D341Med (cell line): ENCODE measurements around the gene PFDN5.

Experiments
- DNase-seq: peaks from one replicate; pipeline ENCODE4 v3.0.0; 2012; ENCODE audit warnings: low spot score

The PFDN5 gene

DNA sequence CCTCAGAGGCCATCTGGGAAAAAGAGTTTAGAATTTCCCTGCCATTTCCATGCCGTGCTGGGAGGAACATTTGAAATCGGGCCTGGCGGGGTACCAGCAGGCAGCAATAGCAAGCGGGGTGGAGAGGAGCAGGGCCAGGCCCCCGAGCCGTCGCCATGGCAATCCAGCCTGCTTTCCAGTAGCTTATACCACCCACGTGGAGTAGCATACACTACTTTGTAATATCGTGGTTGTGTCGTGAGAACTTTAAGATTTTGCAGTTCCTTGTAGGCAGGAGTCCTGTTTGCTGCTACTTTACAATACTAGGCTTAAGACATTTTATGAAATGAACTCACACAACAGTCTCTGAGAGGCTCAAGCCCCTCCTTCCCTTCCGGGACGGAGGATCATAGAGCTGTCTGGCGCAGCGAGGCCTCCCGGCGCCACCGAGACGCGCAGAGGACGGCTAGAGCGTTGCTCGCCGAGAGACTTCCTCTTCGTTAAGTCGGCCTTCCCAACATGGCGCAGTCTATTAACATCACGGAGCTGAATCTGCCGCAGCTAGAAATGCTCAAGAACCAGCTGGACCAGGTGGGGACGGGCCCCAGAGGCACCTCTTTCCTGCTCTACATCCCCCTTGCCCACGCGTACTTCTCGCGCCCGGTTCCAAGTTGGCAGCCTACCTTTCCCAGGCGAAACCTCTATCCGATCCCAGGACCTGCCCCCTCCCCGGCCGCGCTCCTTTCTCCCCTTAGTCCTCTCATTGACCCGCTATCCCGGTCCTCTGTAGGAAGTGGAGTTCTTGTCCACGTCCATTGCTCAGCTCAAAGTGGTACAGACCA lies at the start of gene PFDN5:
PFDN5 (plus strand) TSS at position 473 of the 821 bp plus-strand sequence; CDS start at position 499, 26 bp downstream.
- DNase-seq: peak; percentile 92

DNA sequence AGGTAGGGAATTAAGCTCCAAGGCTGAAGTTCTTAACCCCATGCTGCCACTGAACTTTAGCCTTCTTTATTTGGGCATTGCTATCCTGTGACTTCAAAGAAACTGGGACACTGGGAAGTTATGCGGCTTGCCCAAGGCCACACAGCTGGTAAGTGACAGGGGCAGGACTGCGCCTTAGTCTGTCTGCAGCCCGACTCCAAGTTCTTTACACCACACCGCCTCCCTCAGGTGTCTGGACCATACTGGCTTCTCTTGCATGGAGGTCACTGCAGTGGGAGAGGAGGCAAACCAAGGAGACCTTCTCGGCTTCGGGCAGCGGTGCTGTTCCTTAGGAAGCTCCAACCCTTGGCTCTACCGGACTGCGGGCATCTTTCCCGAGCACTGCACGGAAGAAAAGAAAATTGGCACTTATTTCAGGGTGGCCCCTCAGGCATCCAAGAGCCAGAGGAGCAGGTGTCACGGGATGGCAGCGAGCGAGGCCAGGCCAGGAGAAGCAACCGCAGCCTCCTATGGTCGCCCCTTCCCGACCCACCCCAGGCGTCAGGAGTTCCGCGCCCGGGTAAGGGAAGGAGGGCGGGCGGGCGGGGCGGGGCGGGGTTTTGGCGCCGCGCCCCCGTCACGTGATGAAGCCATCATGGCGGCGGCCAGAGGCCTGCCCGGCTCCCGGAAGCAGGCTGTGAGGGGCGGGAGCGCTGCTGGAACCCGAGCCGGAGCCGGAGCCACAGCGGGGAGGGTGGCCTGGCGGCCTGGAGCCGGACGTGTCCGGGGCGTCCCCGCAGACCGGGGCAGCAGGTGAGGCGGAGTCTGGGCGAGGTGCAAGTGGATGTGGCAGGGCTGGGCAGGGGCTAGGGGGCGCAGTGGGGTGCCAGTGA lies 43.6 kb upstream of the PFDN5 start:
- peak; percentile 97 for DNase-seq

DNA sequence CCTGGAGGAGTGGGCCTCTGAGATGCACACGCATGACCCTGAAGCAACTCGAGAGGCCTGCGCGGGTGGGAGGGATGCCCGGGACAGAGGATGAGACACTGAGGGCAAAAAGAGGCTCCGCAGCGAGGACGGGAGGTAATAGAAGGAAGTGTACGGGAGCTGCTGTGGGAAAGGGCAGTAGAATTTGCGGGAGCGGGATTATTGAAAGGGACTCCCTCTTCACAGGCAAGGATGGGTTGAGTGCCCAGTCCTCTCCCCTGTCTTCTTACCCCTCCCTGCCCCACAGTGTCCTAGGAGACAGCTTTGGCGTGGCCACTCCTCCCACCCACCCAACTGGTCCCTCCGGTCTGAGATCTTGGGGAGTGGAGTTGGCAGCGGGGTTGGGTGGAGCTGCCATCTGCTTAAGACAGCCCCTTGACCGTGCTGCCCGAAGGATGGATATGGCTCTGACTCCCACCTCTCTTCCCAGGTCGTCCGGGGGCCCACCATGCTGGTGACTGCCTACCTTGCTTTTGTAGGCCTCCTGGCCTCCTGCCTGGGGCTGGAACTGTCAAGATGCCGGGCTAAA lies 42.9 kb upstream of the PFDN5 start:
- DNase-seq: peak; percentile 54

DNA sequence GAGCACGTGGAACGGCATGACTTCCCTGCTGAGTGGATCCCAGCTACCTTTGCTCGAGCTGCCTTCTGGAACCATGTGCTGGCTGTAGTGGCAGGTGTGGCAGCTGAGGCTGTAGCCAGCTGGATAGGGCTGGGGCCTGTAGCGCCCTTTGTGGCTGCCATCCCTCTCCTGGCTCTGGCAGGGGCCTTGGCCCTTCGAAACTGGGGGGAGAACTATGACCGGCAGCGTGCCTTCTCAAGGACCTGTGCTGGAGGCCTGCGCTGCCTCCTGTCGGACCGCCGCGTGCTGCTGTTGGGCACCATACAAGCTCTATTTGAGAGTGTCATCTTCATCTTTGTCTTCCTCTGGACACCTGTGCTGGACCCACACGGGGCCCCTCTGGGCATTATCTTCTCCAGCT lies 42.0 kb upstream of the PFDN5 start:
- no peak for DNase-seq

DNA sequence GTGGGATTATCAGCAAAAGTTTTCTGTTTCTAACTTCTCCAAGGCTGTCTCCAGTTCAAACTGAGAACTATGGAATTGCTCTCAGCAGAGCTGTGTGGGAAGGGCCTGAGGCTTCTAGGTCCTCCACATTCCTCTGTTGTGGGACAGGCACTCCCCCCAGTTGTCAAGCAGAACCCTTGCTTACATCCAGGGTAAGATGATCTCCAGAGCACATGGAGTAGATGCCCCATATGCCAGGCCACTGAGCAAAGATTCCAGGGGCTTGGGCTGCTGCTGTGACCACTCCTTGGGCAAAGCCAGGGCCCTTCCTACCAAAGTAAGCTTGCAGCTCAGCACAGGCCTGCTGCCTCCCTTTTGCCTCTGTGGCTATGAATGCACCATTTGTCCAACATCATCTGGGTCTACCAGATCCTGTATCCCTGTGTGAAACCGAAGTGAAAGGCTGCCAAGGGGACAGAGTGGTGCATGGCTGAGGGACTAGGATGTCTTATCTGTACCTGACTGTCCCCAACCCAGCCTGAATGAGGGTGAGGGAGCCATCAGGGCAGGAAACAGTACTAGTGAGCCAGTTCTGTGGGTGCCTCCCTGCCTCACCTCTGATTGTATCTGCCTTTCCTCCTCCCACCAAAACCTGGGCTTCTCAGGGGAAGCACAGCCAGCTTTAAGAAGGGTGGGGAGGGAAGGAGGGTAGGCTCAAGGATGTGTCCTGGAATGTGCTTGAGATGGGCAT lies 40.4 kb upstream of the PFDN5 start:
- no peak for DNase-seq

DNA sequence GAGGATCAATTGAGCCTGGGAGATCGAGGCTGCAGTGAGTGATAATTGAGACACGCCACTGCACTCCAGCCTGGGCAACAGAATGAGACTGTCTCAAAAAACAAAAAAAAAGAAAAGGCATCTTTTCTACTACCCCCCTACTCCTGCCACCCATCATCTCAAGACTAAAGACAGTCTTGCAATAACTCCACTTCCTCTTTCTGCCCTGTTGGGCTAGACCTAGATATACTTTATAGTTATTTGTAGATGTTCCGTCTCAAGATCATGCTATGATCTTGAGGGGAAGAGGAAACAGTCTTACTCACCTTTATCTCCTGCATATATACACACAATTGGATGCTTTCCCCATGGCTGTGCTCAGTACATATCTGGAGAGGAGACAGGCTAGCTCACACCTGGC lies 39.3 kb upstream of the PFDN5 start:
- DNase-seq: no peak

DNA sequence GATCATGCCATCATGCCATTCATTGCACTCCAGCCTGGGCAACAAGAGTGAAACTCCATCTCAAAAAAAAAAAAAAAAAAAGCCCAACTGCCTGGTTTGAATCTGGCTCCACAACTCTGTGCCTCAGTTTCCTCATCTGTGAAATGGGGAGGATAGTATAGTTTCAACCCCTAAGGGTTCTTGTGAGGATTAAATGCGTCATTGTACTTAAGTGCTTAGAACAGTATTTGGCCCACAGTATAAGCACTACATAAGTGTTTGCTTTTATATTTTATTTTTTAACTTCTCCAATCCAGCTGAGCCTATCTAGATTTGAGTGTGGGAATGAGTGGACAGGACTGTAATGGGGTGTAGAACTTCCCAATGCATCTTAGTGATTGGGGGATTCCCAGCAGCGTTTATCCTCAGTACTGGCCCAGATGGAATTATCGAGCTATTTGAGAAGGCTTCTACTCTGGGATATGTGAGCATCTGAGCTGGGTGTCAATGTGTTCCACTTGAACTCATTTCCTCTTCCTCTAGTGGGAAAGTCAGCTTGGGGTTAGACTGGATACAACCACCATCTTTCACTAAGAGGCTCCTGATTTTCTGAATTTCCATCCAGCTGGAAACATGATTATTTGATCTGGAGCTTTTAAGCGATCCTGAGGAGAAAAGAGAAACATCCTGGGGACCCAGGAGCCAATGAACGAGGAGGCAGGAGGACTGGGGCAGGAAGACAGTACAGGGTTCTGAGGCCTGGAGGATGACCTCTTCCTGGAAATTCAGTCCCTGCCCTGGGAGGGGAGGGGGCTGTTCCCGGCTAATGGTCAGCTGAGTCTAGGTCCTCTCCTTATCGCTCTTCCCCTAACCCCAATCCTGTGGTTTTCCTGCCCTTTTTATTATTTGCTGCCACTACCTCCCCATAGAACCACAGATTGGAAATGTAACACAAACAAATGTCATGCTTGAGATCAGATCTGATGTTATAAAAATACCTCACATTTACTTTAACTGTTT lies 36.5 kb upstream of the PFDN5 start:
- DNase-seq: peak; percentile 22

DNA sequence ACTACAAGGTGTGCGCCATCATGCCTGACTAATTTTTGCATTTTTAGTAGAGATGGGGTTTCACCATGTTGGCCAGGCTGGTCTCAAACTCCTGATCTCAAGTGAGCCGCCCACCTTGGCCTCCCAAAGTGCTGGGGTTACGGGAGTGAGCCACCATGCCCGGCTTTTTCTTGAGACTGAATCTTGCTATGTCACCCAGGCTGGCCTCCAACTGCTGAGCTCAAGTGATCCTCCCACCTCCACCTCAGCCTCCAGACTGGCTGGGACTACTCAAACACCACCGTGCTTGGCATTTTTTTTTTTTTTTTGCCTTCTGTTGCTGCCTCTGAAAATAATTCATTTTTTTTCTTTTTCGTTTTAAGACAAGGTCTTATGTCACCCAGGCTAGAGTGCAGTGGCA lies 35.5 kb upstream of the PFDN5 start:
- no peak for DNase-seq

DNA sequence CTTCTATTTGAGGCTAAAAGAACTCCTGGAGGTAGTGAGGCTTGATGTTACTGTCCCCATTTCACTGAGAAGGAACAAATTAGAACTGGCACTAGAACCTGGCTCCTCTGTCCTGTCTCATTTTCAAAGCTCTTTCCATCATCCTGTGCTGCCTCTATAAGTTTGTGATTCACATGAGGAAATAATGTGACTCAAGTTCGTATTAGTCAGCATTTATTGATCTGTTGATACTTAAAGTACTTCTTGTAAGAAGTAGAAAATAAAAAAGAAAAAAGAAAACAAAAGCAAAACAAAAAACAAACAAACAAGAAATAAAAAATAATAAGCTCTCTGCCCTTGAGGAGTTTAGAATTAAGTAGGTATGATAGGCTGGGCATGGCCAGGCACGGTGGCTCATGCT lies 29.6 kb upstream of the PFDN5 start:
- no peak for DNase-seq

DNA sequence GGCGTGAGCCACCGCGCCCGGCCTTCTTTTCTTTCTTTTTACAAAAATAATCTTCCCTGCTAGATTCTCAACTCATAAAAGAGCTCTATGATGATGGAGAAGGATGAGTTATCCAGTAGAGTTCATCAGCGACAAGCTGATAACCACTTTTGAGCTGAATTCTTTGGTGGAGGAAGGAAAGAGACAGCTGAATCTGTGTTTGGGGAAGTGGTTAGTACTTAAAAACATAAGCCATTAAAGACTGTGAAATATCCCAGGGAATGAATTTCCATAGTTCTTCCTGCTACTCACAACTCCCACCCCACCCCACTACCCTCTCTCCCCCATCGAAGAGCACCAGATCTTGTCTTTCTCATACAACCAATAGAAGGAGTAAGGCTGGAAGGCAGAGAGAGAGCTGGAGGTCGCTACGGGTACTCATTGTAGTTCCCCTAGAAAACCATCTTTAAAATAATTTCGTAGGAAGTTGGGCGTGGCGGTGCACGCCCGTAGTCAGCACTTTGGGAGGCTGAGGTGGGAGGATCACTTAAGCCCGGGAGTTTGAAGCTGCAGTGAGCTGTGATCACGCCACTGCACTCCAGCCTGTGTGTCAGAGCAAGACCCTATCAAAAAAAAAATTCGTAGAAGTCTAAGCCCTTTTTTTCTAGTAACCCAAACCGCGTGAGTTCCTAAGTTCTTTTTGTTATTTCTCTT lies 27.9 kb upstream of the PFDN5 start:
- no peak for DNase-seq

DNA sequence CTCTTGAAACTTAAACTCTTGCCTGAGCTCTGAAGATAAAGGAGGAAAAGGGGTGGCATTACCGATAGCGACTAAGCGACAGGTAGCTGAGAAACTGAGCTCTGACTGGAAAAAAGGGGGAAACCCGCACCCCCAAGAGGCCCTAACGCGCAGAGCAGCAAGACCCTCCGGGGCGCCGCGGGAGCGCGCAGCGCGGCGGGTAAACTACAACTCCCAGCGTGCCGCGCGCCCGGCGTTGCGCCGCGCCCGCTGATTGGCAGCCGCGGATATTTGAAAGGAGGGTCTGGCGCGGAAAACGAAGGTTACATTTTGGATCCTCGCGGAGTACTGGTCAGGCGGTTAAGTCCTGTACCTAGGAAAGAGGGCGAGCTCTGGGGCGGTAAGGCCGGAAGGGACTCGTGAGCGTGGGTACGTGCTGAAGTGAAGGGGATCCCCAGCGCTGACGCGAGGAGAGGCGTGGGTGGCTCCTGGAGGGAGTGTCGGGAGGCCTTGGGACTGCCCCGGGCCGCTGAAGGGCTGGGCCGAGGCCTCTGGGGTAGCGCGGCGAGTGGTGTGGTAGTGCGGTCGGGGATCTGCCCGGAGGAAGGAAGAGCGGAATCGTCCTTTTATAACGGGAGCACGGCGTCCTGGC lies 27.2 kb upstream of the PFDN5 start, which contains the start of gene ESPL1:
ESPL1 (plus strand) TSS at position 301 of the 631 bp plus-strand sequence. CDS start 468 bp downstream, outside the sequence.
- DNase-seq: peak; percentile 97

DNA sequence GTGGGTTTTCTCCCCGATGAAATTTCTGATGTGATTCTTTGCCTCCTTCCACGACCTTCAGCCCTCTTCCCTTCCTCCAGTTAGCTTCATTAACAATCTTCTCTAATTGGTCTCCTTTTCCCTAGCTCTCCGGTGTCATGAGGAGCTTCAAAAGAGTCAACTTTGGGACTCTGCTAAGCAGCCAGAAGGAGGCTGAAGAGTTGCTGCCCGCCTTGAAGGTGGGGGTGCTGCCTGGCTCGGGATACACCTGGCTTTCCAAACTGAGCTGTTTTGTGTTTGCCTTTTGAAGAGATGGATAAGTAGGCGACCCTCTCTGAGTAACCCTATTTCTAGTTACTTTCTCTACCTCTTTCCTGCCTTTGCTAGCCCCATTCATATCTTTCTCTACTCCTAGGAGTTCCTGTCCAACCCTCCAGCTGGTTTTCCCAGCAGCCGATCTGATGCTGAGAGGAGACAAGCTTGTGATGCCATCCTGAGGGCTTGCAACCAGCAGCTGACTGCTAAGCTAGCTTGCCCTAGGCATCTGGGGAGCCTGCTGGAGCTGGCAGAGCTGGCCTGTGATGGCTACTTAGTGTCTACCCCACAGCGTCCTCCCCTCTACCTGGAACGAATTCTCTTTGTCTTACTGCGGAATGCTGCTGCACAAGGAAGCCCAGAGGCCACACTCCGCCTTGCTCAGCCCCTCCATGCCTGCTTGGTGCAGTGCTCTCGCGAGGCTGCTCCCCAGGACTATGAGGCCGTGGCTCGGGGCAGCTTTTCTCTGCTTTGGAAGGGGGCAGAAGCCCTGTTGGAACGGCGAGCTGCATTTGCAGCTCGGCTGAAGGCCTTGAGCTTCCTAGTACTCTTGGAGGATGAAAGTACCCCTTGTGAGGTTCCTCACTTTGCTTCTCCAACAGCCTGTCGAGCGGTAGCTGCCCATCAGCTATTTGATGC lies 26.4 kb upstream of the PFDN5 start:
- DNase-seq: no peak

DNA sequence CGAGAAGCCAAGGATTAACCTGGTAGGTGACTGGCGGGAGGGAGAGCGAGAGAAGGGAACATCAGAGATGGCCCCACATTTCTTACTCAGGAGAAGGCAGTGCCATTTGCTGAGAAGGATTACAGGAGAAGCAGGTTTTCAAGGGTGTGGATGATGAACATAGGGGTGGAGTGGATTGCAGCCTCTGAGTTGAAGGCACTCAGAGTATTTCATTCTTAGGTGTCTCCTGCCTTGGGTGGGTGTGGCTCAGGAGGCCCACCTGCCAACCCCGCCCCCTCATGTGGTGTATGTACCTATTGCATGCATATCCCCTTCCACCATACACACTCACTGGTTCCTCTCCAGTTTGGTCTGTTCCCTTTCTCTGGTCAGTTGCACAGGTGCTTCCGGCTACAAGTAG lies 20.9 kb upstream of the PFDN5 start:
- DNase-seq: no peak

DNA sequence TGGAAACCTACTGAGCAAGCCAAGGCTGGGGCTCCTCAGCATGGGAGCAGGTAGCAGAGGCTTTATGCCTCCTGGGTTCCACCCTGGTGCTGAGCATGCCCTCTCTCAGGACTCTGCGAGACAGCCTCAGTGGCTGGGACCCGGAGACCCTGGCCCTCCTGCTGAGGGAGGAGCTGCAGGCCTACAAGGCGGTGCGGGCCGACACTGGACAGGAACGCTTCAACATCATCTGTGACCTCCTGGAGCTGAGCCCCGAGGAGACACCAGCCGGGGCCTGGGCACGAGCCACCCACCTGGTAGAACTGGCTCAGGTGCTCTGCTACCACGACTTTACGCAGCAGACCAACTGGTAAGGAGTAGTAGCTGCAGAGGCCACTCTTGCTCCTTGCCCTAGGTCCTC lies 18.8 kb upstream of the PFDN5 start:
- DNase-seq: no peak

DNA sequence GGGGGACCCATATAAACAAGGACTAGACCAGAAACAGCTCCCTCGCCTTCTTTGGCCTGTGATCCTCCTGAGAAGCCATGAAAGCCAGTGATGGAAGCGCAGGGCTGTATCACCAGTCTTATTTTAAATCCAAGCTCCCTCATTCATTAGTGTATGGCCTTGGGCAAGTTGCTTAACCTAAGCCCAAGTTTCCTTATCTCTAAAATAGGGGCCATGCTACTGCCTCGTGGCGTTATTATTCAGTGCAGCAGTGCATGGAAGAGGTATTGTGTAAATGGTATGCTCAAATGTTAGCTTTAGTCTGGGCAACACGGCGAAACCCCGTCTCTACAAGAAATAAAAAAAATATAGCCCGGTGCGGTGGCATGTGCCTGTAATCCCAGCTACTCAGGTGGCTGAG lies 17.4 kb upstream of the PFDN5 start:
- DNase-seq: no peak

DNA sequence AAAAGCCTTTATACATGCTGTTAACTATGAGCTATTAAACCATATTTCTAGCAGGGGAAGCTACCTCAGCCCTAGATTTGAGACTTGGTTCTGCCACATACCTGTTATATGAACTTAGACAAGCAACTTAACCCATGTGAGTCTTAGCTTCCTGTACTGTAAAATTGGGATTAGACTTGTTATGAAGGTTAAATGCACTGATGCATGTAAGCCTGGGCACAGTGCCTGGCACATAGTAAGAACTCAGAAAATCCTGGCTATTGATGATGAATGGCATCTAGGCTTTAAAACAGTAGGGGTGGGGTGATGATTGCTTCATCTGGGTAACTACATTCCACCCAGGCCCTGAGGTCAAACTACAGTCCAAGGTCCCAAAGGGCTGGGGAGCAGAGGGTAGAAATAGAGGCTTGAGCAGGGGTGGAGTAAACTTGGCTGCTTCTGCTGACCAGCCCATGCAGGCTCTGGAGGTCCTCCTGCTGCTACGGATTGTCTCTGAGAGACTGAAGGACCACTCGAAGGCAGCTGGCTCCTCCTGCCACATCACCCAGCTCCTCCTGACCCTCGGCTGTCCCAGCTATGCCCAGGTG lies 16.0 kb upstream of the PFDN5 start:
- DNase-seq: no peak

DNA sequence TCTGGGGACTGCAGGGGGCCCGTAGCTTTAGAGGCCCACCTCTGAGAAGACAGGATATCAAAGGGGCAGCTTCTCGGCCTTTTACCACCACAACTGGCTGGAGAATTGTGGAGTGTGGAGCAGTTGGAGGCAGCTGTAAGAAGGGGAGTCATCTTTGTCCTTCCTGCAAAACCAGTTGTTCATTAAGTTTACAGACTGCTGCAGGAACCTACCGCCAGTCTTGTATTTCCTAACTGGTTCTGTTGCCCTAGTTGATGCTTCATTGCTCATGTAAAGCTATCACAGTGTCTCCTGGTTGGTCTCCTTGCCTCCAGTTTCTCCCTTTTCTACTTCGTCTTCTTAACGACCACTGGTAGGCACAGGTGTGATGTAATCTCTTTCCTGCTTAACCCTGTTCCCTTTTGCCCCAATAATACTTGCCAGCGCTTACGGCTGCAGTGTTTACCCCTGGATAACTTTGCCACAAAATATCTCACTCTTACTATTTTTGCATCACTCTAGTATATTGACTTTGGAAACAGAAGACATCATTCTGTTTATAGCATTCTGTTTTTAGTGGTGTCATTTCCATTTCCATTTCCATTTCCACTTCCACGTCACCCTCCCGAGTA lies 15.3 kb upstream of the PFDN5 start:
- no peak for DNase-seq

DNA sequence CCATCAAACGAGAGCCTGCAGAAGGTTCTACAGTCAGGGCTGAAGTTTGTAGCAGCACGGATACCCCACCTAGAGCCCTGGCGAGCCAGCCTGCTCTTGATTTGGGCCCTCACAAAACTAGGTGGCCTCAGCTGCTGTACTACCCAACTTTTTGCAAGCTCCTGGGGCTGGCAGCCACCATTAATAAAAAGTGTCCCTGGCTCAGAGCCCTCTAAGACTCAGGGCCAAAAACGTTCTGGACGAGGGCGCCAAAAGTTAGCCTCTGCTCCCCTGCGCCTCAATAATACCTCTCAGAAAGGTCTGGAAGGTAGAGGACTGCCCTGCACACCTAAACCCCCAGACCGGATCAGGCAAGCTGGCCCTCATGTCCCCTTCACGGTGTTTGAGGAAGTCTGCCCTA lies 8.9 kb upstream of the PFDN5 start:
- no peak for DNase-seq
